Muscle of arm (tissue), 12 donors: ENCODE data around the gene BICRA. TPM values are rescaled to one million over a fixed set of nuclear protein-coding genes. Genes with fewer than 3 reads are reported as not detected.
"Not testable (repeated sequence)": the region's sequence is repeated elsewhere in the genome, so short reads cannot be mapped to it uniquely, and the experiment has no call there.

Experiments used
- DNase-seq: peaks from one replicate; pipeline ENCODE4 v3.0.0-alpha.2; 2013
- polyA plus RNA-seq, 12 donors: library from polyadenylated mRNA; unstranded; fragments of 120-200 nt; gene quantifications; one replicate each; pipeline ENCODE4 v1.2.1, GENCODE V29; 2013; ENCODE audit not compliant: insufficient read length in 12 of 12

BICRA gene
- polyA plus RNA-seq, 12 donors = 7.1 to 18.5 (median 9.6) TPM; not detected in 1

- no peak for DNase-seq
Measured at GRCh38 chr19:47626238-47626637, 17.3 kb downstream of the BICRA start.

DNA sequence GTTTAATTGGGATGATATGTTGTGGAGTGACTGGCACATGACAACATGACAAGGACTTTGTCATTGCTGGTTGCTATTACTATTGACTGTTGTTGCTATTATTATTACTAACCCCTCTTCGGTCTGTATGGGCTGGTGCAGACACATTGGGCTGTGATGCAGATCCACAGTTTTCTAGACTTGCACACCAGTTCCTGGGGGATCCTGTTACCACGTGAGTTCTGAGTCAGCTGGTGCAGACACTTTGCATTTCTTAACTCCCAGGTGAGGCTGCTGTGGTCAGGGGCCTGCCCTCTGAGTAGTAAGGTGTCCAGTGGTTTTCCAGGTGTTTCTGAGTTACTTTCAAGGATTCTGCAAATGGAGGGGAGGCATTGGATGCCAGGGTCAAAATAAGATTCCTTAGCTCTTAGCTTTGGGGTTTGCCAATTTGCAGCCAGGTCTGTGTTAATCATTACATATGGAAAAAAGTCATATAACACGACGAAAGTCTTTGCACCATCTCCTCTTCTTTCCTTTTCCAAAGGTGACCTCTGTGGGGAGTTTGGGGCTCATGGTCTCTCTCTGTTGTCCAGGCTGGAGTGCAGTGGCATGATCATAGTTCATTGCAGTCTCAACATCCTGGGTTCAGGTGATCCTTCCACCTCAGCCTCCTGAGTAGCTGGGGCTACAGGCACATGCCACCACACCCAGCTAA is 19.3 kb downstream of the BICRA start:
- no peak for DNase-seq

- DNase-seq = no peak
Measured at GRCh38 chr19:47630594-47630993, 21.7 kb downstream of the BICRA start.

DNA sequence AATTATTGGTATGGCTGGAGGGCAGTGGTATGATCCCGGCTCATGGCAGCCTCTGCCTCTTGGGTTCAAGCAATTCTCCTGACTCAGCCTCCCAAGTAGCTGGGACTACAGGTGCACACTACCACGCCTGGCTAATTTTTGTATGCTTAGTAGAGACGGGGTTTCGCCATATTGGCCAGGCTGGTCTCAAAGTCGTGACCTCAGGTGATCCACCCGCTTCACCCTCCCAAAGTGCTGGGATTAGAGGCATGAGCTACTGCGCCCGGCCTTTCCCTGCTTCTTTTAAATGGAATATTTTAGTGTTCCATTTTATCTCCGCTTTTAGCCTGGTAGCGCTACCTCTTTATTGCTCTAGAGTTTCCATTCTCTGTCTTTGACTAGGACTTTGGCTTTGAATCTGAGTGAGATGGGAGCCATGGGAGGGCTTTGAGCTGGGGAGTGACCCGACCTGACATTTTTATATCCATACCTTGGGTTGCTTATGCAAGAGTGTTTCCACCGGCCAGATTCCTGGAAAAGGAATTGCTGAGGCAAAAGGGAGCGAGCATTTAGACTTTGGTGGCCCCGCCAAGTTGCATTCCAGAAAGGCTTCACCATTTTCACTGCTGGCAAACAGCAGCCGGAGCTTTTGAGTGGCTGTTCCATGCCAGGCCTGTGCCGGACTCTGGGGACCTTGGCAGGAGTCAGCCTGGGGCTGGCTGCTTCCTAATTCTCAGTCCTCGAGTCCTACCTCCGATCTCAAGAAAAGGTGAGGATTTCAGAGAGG is 22.9 kb downstream of the BICRA start:
- DNase-seq = no peak

DNA sequence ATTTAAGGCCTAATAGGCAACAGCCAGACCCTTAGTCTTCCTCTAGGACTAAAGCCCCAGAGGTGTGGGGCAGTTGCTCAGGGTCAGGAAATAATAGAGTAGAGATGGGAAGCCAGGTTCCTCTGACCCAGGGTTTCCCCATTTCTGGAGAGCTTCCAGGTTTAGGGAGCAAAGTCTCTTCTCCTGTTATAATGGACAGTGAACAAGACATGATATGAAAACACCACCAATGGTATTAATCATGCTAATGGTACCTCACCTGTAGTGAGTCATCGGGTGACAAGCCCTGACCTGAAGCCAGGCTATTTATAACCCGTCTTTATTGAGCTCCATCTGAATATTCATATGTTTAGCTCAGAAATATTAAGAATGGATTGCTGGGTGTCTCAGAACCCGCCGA is 24.6 kb downstream of the BICRA start:
- DNase-seq = no peak

GRCh38 chr19:47633996-47634395 is 25.1 kb downstream of the BICRA start:
- DNase-seq = no peak

DNA sequence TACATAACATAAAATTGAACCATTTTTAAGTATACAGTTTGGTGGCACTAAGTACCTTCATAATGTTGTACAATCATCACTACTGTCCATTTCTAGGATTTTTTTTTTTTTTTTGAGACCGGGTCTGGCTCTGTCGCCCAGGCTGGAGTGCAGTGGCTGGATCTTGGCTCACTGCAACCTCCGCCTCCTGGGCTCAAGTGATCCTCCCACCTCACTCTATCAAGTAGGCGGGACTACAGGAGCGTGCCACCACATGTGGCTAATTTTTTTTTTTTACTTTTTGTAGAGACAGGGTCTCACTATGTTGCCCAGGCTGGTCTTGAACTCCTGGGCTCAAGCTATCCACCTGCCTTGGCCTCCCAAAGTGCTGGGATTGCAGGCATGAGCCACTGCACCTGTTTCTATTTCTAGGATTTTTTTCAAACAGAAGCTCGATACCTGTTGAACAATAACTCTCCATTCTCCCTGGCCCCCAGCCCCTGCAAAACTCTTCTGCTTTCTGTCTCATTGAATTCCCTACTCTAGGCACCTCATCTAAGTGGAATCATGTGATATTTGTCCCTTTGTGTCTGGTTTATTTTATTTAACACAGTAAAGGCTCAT is 26.3 kb downstream of the BICRA start:
- not testable (repeated sequence) for DNase-seq

DNA sequence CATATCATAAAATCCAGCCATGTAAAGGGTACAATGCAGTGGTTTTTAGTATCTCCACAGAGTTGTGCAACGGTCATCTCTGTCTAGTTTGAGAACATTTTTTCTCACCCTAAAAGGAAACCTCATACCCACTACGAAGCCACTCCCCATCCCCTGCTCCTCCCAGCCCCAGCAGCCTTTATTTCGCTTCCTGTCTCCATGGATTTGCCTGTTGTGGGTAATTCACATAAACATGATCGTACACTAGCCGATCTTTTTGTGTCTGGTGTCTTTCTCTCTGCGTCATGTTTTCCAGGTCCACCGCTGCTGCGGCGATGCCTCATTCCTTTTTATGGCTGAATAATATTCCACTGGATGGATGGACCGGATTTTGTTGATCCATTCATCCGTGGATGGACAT is 28.6 kb downstream of the BICRA start:
- no peak for DNase-seq

GRCh38 chr19:47641891-47642485 is 33.1 kb downstream of the BICRA start:
- no peak for DNase-seq

DNA sequence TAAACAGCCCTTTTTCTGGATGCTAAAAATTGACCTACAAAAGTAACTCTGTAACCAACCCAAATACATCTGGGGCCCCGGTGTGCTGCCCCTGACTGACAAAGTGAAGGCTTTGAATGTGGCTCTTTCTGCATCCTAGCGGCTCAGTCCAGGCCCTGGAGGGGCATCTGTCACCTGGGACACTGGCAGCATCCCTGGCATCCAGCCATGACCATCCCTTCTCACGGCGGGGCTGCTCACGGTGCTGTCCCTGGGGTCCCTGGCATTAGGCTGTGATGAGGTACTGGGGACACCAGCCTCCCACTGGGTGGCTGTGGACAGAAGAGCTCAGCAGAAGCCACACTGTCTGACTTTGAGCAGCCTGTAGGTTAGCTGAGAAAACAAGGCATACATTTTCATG is 34.3 kb downstream of the BICRA start:
- no peak for DNase-seq

DNA sequence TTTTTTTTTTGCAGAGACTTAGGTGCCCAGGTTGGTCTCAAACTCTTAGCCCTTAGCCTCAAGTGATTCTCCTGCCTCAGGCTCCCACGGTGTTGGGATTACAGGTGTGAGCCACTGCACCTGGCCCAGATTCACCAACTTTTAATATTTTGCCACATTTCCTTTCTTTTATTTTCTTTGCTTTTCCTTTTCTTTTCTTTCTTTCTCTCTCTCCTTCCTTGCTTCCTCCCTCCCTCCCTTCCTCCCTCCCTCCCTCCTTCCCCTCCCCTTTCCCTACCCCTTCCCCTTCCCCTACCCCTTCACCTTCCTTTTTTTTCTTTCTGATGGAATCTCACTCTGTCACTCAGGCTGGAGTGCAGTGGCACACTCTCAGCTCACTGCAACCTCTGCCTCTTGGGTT is 35.3 kb downstream of the BICRA start:
- no peak for DNase-seq

DNA sequence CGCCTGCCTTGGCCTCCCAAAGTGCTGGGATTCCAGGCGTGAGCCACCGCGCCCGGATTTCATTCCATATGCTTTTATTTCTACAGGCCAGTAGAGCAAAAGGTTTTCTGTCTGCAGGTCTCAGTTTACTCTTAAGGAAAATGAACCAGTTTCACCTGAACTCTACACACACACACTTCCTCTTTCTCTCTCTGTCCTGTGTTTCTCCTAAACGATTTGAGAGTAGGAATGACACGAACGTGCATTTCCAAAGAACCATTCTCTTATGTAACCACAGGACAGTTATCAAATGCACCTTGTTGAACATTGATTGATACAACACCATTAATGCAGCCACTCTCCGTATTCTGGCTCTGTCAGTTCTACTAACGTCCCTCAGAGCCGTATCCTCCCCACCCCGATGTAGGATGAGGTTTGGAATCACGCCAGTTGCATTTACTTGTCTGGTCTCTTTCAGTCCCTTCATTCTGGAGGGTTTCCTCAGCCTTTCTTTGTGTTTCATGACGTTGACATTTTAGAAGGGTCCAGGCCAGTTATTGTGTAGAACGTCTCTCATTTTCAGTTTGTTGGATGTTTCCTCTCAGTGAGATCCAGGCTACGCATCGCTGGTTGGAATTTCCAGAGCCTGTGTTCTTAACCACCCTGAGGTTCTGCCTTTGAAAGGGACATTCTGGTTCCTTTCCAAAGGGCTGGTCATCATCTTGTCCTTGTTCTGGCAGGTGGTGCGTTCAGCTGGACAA is 36.0 kb downstream of the BICRA start:
- no peak for DNase-seq

DNA sequence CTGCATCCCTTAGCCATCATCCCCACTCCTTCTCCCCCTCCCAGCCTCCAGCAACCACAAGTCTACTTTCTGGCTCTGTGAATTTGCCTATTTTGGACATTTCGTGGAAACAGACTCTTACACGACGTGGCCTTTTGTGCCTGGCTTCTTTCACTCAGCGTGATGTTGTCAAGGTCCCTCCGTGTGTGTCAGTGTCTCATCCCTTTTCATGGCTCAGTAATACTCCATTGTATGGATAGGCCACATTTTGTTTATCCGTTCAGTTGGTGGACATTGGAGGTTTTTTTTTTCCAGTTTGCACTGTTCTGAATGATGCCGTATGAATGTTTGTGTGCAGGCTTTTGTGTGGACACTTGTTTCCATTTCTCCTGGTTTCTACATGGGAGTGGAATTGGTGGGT is 38.0 kb downstream of the BICRA start:
- DNase-seq = no peak

GRCh38 chr19:47649588-47649987 is 40.7 kb downstream of the BICRA start:
- no peak for DNase-seq

DNA sequence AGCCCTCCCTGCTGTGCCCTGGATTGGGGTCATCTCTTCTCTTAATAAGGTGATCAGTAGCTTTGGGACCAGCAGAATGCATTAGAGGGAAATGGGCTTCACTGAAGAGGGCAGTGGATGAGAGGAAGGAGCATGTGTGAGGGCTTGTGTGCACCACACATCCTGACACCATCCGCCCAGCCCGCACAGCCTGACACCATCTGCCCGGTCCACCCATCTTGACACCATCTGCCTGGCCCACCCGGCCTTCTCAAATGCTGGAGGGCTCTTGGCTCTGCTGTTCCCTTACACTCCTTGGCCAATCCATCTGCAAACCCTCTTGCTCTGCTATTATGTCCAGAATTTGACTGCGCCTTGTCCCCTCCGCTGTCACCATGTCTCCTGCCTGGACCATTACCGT is 41.8 kb downstream of the BICRA start:
- DNase-seq = no peak

GRCh38 chr19:47651132-47651531 is 42.2 kb downstream of the BICRA start:
- DNase-seq = no peak

GRCh38 chr19:47651691-47652090 is 42.8 kb downstream of the BICRA start:
- no peak for DNase-seq

- no peak for DNase-seq
Measured at GRCh38 chr19:47652285-47652684, 43.4 kb downstream of the BICRA start.

DNA sequence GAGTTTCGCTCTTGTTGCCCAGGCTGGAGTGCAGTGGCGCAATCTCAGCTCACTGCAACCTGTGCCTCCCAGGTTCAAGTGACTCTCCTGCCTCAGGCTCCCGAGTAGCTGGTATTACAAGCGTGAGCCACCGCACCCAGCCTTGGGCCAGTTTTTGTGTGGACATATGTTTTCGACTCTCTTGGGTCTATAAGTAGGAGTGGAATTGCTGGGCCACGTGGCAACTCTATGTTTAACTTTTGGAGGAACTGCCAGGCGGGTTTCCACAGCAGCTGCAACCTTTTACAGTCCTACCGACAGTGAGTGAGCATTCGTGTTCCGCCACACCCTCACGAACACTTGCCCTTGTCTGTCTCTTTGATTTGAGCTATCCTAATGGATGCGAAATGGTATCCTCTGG is 44.9 kb downstream of the BICRA start:
- DNase-seq = no peak

- no peak for DNase-seq
Measured at GRCh38 chr19:47657719-47658118, 48.8 kb downstream of the BICRA start.

DNA sequence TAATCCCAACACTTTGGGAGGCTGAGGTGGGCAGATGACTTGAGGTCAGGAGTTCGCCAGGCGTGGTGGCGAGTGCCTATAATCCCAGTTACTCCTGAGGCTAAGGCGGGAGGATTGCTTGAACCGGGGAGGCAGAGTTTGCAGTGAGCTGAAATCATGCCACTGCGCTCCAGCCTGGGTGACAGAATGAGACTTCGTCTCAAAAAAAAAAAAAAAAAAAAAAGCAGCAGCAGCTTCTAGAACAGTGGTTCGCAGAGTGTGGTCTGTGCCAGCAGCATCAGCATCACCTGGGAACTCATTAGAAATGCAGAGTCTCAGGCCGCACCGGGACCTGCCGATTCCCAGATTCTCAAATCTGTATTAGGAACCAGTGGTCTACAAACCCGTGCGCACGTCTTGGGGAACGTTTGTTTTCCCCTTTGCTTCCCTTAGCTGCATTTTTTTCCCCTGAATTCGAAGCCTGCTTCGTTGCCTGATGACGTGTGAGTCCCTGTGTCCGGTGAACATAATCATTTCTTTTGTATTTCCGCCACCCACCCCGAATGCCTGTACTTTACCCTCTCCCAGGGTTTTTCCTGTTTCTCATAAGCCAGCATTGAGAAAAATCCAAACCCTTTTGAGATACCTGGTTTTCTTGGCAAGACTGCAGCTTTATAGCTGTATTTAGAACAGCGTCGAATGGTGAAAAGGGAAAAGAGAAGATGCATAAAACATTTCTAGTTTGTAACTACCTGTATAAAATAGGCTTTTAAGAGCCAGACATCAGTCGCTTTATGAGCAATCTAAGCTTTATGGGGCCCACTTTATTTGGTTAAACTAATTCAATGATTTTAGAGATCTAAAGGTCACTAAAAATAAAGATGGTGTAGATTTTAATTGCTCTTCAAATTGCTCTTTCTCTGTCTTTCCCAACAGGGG is 49.8 kb downstream of the BICRA start:
- DNase-seq = no peak
